ENCODE data around the gene SPATA6L. TPM values are rescaled to one million over a fixed set of nuclear protein-coding genes. Genes with fewer than 3 reads are reported as not detected.

SPATA6L gene
- total and polyA plus RNA-seq, 2 experiments from 2014 or later = 1.7 to 1.9 TPM

- TF ChIP-seq ZNF462 (CRISPR knock-in tag; IDR thresholded peaks at IDR 0.05) = no peak
Measured at GRCh38 chr9:4706021-4706420, 39.7 kb upstream of the SPATA6L start (continued).

GRCh38 chr9:4704129-4704528 is 37.8 kb upstream of the SPATA6L start:
- no peak overlapping the region for H3K4me2 ChIP-seq
- no peaks in the 10 kb centered on the region for H3K27me3 ChIP-seq (ENCODE audit: insufficient read depth)
- Mint-ChIP-seq H3K4me1 (no peaks in the 10 kb centered on the region), H3K36me3 (ENCODE audit: low read depth) (peaks cover 27% of the 10 kb centered on the region; the same call in 2 of the 3 replicates), H3K27me3 (ENCODE audit: insufficient read depth, low read depth, poor library complexity) (no peaks in the 10 kb centered on the region), H3K9me3 (no peaks in the 10 kb centered on the region), H3K27ac (no peak overlapping the region), H3K4me3 (no peak overlapping the region)
- H3K79me2 ChIP-seq (replicated peaks; ENCODE audit: insufficient read depth) = no peaks in the 10 kb centered on the region
- no peaks in the 10 kb centered on the region for H4K20me1 ChIP-seq (replicated peaks; ENCODE audit: insufficient read depth)
- no peaks in the 10 kb centered on the region for H3F3A ChIP-seq (replicated peaks; ENCODE audit: low read depth)
- no peak overlapping the region for H3K4me3 ChIP-seq
- no peaks in the 10 kb centered on the region for H3K4me1 ChIP-seq (ENCODE audit: insufficient read depth)
- no peaks in the 10 kb centered on the region for H3K9me2 ChIP-seq (ENCODE audit: insufficient read depth)
- no peak for ATAC-seq
- H3K36me3 ChIP-seq (ENCODE audit: insufficient read depth) = peaks cover 18% of the 10 kb centered on the region
- H3K27ac ChIP-seq (ENCODE audit: low read depth) = no peak overlapping the region
- H2AFZ ChIP-seq = no peak overlapping the region
- no peak for DNase-seq (ENCODE audit: low spot score)
- TF ChIP-seq ZNF331 (CRISPR knock-in tag; IDR thresholded peaks at IDR 0.05; ENCODE audit: low read depth) (no peak), CREB1 (CRISPR knock-in tag; IDR thresholded peaks at IDR 0.05; ENCODE audit: low read depth) (no peak), ZNF114 (CRISPR knock-in tag; IDR thresholded peaks at IDR 0.05) (no peak), REST (IDR thresholded peaks at IDR 0.05; ENCODE audit: unreplicated experiment) (no peak), ZNF462 (CRISPR knock-in tag; IDR thresholded peaks at IDR 0.05) (no peak)
